Naive thymus-derived CD8-positive, alpha-beta T cell (primary cell): ENCODE data around the gene FSIP1. TPM values are rescaled to one million over a fixed set of nuclear protein-coding genes. Genes with fewer than 3 reads are reported as not detected.

ENCODE experiments used
- ATAC-seq, 2 donors: fragments of 150-1000 bp; cut with Tn5 transposase in 1 of 2; sonication (Bioruptor Pico), chemical (Tn5 transposase) in 1 of 2; 1 replicate in 1 of 2; 2 replicates in 1 of 2; pipeline ENCODE4 v1.10.0; 2021; ENCODE audit warnings: mild to moderate bottlenecking in 2 of 2, moderate library complexity in 2 of 2
- POLR2A ChIA-PET: fragments of 350-600 bp; sonication (Branson Sonifier 250); formaldehyde crosslinking; loops from one replicate; lab custom pipeline; 2021; ENCODE audit warnings: antibody characterized with exemption; lab: Charles Lee
- DNase-seq, 10 donors: peaks; one replicate each; pipeline versions ENCODE4 v3.0.0 to v3.0.0-alpha.2; 2020 to 2022
- H3K27ac Mint-ChIP-seq, 10 donors: one replicate each; pipeline ENCODE4 v1.8.0; 2020 to 2022; ENCODE audit warnings: mild to moderate bottlenecking in 10 of 10, mixed read lengths in 10 of 10, moderate library complexity in 4 of 10, inconsistent platforms in 1 of 10
- H3K27me3 Mint-ChIP-seq, 5 donors: one replicate each; pipeline ENCODE4 v1.8.0; 2021 to 2022; ENCODE audit warnings: mixed read lengths in 5 of 5
- H3K36me3 Mint-ChIP-seq, 3 donors: one replicate each; pipeline ENCODE4 v1.8.0; 2020 to 2022; ENCODE audit warnings: mixed read lengths in 3 of 3, mild to moderate bottlenecking in 2 of 3, inconsistent platforms in 1 of 3
- H3K4me1 Mint-ChIP-seq, 4 donors: one replicate each; pipeline ENCODE4 v1.8.0; 2021 to 2022; ENCODE audit warnings: mixed read lengths in 4 of 4
- H3K4me3 Mint-ChIP-seq, 10 donors: one replicate each; pipeline ENCODE4 v1.8.0; 2020 to 2022; ENCODE audit warnings: mild to moderate bottlenecking in 10 of 10, mixed read lengths in 10 of 10, moderate library complexity in 6 of 10, inconsistent platforms in 1 of 10
- H3K9me3 Mint-ChIP-seq, 9 donors: one replicate each; pipeline ENCODE4 v1.8.0; 2020 to 2022; ENCODE audit warnings: mixed read lengths in 9 of 9, mild to moderate bottlenecking in 3 of 9, inconsistent platforms in 1 of 9, moderate library complexity in 1 of 9
- polyA plus RNA-seq, 3 donors: library from polyadenylated mRNA; unstranded; fragments of 300-500 nt; fragmentation: Illumina TruSeq; gene quantifications; one replicate each; pipeline ENCODE4 v1.2.3, GENCODE V29; 2021
- total RNA-seq, 8 experiments: library from RNA in 2 of 8; stranded (reverse) in 2 of 8; gene quantifications; one replicate each; pipeline ENCODE4 v1.2.3 and lab custom pipeline; 2021 to 2026

Gene FSIP1
- total and polyA plus RNA-seq, 5 experiments from 2014 or later: 0.30 to 0.85 (median 0.49) TPM; not detected in 1

DNA sequence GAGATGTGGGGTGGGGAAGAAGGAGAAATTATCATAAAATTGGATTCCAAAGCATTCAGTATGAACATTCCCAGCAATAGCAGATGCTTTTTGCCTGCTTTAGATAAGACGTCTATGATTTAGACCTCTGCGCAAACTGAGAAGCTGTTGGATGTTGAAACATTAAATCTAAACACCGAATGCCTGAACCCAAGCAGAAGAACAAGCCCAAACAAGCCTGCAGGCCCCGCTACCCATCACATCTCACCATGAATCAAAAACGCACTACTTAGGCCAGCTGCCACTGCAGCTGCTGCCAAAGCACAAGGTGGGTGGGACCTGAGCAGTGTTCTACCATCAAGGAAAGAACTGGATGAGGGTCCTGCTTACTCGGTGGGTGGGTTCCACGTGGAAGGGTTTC lies 226.2 kb downstream of the FSIP1 start:
- Mint-ChIP-seq H3K4me3 (no peak overlapping the region), H3K27ac (no peak overlapping the region), H3K4me1 (no peaks in the 10 kb centered on the region), H3K36me3 (no peaks in the 10 kb centered on the region), H3K27me3 (peaks cover 0 to 10% (median 0%) of the 10 kb centered on the region in 5 donors), H3K9me3 (no peaks in the 10 kb centered on the region)
- POLR2A ChIA-PET: no interaction called here
- DNase-seq (no peak), ATAC-seq (no peak)

DNA sequence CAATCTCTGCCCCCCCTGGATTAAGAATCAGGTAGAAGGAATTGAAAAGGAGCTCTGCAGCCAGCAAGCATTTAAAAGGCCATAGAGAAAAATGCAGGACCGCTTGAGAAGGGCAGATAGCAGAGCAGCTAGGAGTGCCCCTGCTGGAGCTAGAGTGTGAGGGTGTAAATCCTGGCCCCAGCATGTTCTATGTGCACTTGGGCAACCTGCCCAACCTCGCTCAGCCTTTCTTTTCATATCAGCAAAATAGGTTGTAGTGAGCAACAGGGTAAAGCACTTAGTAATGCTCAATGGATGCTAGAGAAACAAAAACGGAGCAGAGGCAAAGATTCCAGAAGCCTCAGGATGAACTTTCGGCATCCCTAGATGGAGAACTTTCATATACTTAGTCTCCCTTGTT lies 226.8 kb downstream of the FSIP1 start:
- Mint-ChIP-seq H3K9me3 (no peaks in the 10 kb centered on the region), H3K27ac (no peak overlapping the region), H3K4me1 (no peaks in the 10 kb centered on the region), H3K36me3 (no peaks in the 10 kb centered on the region), H3K4me3 (no peak overlapping the region), H3K27me3 (peaks cover 0 to 10% (median 0%) of the 10 kb centered on the region in 5 donors)
- DNase-seq (no peak), ATAC-seq (no peak)
- POLR2A ChIA-PET: no interaction called here

DNA sequence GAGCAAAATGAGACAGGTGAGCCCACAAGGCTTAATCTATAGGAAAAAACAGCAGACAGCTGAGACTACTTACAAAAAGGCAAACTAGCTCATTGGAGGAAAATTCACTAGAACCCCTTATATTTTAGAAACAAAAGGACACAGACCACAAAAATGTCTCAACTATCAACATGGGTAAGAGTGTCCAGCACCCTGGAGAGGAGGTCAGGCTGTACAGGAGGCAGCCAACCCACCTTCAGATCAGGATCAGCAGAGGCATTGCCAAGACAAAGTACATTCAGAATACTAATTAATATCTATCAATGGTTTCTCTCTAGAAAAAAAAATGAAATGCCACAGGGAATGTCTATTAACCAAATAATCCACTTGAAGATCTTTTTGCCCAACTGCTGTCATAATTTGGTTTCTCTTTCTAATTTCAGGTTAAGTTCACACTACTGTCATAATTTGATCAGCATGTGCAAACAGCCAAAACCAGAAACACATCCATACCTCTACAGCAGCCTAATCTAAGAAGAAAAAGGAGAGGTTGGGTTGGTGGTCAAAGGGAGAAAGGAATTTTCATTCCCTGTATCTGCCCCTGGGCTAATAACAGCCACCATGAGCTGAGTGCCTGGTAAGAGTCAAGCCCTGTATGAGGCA lies 227.8 kb downstream of the FSIP1 start:
- H3K27me3 Mint-ChIP-seq: peaks cover 0 to 10% (median 0%) of the 10 kb centered on the region in 5 donors
- H3K36me3 Mint-ChIP-seq: no peaks in the 10 kb centered on the region
- POLR2A ChIA-PET: no interaction called here
- ATAC-seq (no peak), DNase-seq (no peak)
- no peak overlapping the region for H3K27ac Mint-ChIP-seq
- H3K4me1 Mint-ChIP-seq: no peaks in the 10 kb centered on the region
- no peaks in the 10 kb centered on the region for H3K9me3 Mint-ChIP-seq
- no peak overlapping the region for H3K4me3 Mint-ChIP-seq

DNA sequence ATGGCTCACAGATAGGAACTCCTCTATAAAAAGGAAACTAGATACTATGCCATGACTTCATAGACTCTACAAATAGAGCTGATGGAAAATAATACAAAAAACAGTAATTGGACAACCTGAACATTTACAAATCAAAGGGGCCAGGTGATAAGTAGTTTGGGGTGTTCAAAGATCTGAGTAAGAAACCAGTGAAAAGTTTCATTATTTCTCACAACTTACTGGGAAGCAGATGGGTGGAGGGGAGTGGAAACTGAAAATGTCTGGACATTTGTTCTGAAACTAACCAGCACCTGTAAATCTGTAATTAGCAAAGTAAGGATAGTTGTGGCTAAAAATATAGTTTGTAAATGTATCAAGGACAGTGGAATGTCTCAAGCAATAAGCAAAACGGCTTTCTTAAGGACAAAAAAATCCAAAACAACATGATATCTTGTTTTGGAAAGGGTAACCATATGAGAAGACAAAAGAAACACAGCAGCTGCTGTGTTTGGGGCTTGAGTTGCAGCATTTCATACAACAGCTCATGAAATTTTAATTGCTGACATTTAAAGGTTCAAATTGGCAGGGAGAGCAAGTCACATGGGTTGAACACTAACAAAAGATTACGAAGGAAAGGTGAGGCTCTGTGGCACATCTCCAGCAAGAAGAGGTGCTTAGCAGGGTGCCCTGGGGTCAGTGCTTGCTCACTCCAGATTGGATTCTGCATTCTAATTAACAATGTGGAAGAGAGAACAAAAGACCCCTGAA lies 228.5 kb downstream of the FSIP1 start:
- DNase-seq: no peak
- no peak for ATAC-seq
- POLR2A ChIA-PET: no interaction called here
- no peaks in the 10 kb centered on the region for H3K9me3 Mint-ChIP-seq
- no peaks in the 10 kb centered on the region for H3K4me1 Mint-ChIP-seq
- H3K4me3 Mint-ChIP-seq: no peak overlapping the region
- H3K36me3 Mint-ChIP-seq: no peaks in the 10 kb centered on the region
- no peak overlapping the region for H3K27ac Mint-ChIP-seq
- peaks cover 0 to 10% (median 0%) of the 10 kb centered on the region in 5 donors for H3K27me3 Mint-ChIP-seq

DNA sequence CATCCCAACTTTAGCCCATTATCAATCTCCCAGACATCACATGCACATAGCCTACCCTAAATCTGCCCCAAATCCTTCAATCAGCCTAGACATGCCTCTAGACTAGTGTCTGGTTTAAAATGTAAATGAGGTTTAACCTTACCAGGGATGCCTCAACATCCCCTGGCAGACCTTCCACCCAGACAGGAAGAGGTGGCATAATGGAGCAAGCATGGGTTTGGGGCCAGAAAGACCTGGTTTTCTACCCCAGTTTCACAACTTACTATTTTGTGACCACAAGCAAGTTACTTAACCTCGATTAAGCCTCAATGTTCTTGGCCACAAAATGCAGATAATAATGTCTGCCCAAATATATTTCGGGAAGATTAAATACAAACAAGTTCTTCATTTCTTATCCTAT lies 230.1 kb downstream of the FSIP1 start:
- Mint-ChIP-seq H3K9me3 (no peaks in the 10 kb centered on the region), H3K27ac (no peak overlapping the region), H3K4me1 (no peaks in the 10 kb centered on the region), H3K36me3 (no peaks in the 10 kb centered on the region), H3K27me3 (peaks cover 0 to 10% (median 0%) of the 10 kb centered on the region in 5 donors), H3K4me3 (no peak overlapping the region)
- ATAC-seq (no peak), DNase-seq (no peak)
- POLR2A ChIA-PET: no interaction called here

DNA sequence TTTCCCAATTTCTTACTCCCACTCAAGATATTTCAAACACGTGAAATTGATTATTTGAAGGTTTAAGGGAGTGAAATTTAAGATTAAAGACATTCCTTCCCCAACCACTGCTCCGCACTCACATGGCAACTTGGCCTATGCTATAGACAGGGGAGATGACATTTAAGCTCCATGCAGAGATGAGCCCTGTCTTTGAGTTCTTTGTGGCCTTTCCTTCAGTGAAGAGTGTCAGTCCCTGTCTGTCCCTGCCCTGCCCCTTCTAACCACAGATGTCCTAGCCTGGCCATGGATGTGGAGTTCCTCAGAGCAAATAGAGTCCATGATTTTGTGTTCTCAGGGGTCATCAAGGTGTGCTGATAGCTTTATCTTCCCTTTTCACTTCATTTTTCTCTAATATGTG lies 231.2 kb downstream of the FSIP1 start:
- no peak for DNase-seq
- no peak overlapping the region for H3K27ac Mint-ChIP-seq
- no peak for ATAC-seq
- H3K4me1 Mint-ChIP-seq: no peaks in the 10 kb centered on the region
- no peak overlapping the region for H3K4me3 Mint-ChIP-seq
- H3K36me3 Mint-ChIP-seq: no peaks in the 10 kb centered on the region
- peaks cover 0 to 7% (median 0%) of the 10 kb centered on the region in 5 donors for H3K27me3 Mint-ChIP-seq
- POLR2A ChIA-PET: no interaction called here
- H3K9me3 Mint-ChIP-seq: no peaks in the 10 kb centered on the region

Other genes with a start within 250 kb of the FSIP1 start
- 1 to 10 TPM; 3.8 to 6.5 TPM for gene THBS1, start 201.8 kb downstream of the FSIP1 start, total RNA-seq
- gene THBS1, start 201.8 kb downstream of the FSIP1 start, polyA plus RNA-seq: under 1 TPM in 2 of 3 donors, not detected in 1; 0.02 to 0.27 TPM
- gene GPR176, start 137.4 kb upstream of the FSIP1 start, total RNA-seq: not detected
- not detected for gene GPR176, start 137.4 kb upstream of the FSIP1 start, polyA plus RNA-seq
- gene EIF2AK4, start 151.3 kb upstream of the FSIP1 start, total RNA-seq: 10 to 100 TPM; 17.6 to 17.9 TPM
- 10 to 100 TPM; 16.4 to 18.9 (median 18.5) TPM for gene EIF2AK4, start 151.3 kb upstream of the FSIP1 start, polyA plus RNA-seq